ENCODE measurements around the gene PGLYRP2. TPM values are rescaled to one million over a fixed set of nuclear protein-coding genes. Genes with fewer than 3 reads are reported as not detected.

PGLYRP2 gene
- total RNA-seq, 1 experiment from 2014 or later = not detected

- Histone ChIP-seq H3K9me3 (ENCODE audit: control insufficient read depth in 1 of 2, insufficient read depth in 1 of 2, low read depth in 1 of 2, low read length in 2 of 2) (peaks cover 5 to 6% of the 10 kb centered on the region in 2 experiments; a peak in 2 of 4 replicates), H3K79me2 (ENCODE audit: insufficient read depth, low read length) (no peaks in the 10 kb centered on the region), H2AFZ (ENCODE audit: low read depth, low read length, poor library complexity, severe bottlenecking) (no peak overlapping the region), H3K4me3 (replicated peaks in 1 of 2; ENCODE audit: low read depth in 1 of 2, low read length in 2 of 2) (no peak overlapping the region), H3K27ac (ENCODE audit: low read depth, low read length) (no peak overlapping the region), H3K4me2 (ENCODE audit: low read length) (no peak overlapping the region), H3K36me3 (ENCODE audit: control insufficient read depth in 1 of 2, insufficient read depth in 2 of 2, low read length in 2 of 2) (no peaks in the 10 kb centered on the region), H3K27me3 (ENCODE audit: insufficient read depth, low read length) (no peaks in the 10 kb centered on the region), H4K20me1 (ENCODE audit: insufficient read depth) (no peaks in the 10 kb centered on the region), H3K9ac (ENCODE audit: low read length) (no peak overlapping the region), H3K4me1 (ENCODE audit: control insufficient read depth in 1 of 2, insufficient read depth in 2 of 2, low read length in 2 of 2) (peaks cover 0 to 23% of the 10 kb centered on the region in 2 experiments; a peak in 3 of 4 replicates), H3K9me2 (ENCODE audit: insufficient read depth) (no peaks in the 10 kb centered on the region)
- ChIA-PET CTCF (no interaction called here), POLR2A (no interaction called here), RAD21 (ENCODE audit: low non-redundant PET in 1 of 2, low total read pairs in 2 of 2, uncharacterized antibody in 2 of 2, unreplicated experiment in 2 of 2) (no interaction called here)
- no peak for DNase-seq (ENCODE audit: low read depth, low spot score)
- no peak for ATAC-seq
- intact Hi-C loops (cut with micrococcal nuclease) = no loop called here
- TF ChIP-seq JUND (IDR thresholded peaks at IDR 0.05) = no peak
- no peak for TF ChIP-seq REST (IDR thresholded peaks at IDR 0.05; ENCODE audit: low read depth)
- no peak for TF ChIP-seq ZFX (IDR thresholded peaks at IDR 0.05)
- no peak for TF ChIP-seq ATF3 (IDR thresholded peaks at IDR 0.05)
- BruUV-seq (replicated peaks) = no TSS peak
Observed at GRCh38 chr19:15511671-15512424, 32.5 kb upstream of the PGLYRP2 start.
